ENCODE data around the gene FLT3.
"Not testable (repeated sequence)": the region's sequence is repeated elsewhere in the genome, so short reads cannot be mapped to it uniquely, and the experiment has no call there.

Gene FLT3

DNA sequence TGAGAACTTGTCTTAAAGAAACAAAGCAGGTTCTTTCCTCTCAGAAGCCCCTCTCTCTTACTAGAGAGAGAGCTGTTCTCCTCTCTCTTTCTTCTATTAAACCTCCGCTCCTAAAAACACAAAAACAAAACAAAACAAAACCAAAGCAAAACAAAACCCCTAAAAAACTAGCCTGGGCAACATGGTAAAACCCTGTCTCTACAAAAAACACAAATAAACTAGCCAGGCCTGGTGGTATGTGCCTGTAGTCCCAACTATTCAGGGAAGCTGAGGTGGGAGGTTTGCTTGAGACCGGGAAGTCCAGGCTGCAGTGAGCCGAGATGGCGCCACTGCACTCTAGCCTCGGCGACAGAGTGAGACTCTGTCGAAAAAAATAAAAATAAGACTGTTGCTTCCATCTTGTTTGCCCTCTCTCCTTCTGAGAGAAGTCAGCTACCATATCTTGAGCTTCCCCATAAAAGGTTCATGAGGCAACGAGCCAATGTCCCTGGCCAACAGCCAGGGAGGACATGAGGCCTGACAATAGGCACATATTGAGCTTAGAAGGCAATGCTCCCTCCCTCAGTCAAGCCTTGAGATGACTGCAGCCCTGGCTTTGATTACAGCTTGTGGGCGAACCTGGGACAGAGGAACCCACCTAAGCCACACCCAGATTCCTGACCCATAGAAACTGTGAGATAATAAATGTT, 17.5 kb upstream of the FLT3 start:
- no peaks in the 10 kb centered on the region for H3K9me3 ChIP-seq
- TF ChIP-seq, protein P1, sequence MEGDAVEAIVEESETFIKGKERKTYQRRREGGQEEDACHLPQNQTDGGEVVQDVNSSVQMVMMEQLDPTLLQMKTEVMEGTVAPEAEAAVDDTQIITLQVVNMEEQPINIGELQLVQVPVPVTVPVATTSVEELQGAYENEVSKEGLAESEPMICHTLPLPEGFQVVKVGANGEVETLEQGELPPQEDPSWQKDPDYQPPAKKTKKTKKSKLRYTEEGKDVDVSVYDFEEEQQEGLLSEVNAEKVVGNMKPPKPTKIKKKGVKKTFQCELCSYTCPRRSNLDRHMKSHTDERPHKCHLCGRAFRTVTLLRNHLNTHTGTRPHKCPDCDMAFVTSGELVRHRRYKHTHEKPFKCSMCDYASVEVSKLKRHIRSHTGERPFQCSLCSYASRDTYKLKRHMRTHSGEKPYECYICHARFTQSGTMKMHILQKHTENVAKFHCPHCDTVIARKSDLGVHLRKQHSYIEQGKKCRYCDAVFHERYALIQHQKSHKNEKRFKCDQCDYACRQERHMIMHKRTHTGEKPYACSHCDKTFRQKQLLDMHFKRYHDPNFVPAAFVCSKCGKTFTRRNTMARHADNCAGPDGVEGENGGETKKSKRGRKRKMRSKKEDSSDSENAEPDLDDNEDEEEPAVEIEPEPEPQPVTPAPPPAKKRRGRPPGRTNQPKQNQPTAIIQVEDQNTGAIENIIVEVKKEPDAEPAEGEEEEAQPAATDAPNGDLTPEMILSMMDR (IDR thresholded peaks at IDR 0.05), result no peak
- no peak overlapping the region for H3K27ac ChIP-seq

GRCh38 chr13:28116736-28117135, 16.4 kb upstream of the FLT3 start:
- Histone ChIP-seq H3K36me3 (no peaks in the 10 kb centered on the region), H3K27me3 (no peaks in the 10 kb centered on the region), H3K9me3 (no peaks in the 10 kb centered on the region), H3K27ac (no peak overlapping the region), H3K4me3 (ENCODE audit: low read depth in 1 of 2, low read length in 1 of 2) (no peak overlapping the region), H3K4me1 (ENCODE audit: control insufficient read depth in 1 of 2, insufficient read depth in 1 of 2, low read depth in 1 of 2, low read length in 1 of 2) (no peaks in the 10 kb centered on the region)
- TF ChIP-seq, protein P1 (IDR thresholded peaks at IDR 0.05), result no peak

More for the DNA sequence above, 17.5 kb upstream of the FLT3 start:
- Histone ChIP-seq H3K36me3 (no peaks in the 10 kb centered on the region), H3K4me1 (ENCODE audit: control insufficient read depth in 1 of 2, insufficient read depth in 1 of 2, low read depth in 1 of 2, low read length in 1 of 2) (no peaks in the 10 kb centered on the region), H3K27me3 (no peaks in the 10 kb centered on the region), H3K4me3 (ENCODE audit: low read depth in 1 of 2, low read length in 1 of 2) (no peak overlapping the region)

- H3K4me1 ChIP-seq (ENCODE audit: control insufficient read depth in 1 of 2, insufficient read depth in 1 of 2, low read depth in 1 of 2, low read length in 1 of 2), result peaks cover 0 to 11% of the 10 kb centered on the region in 2 experiments
- no peak overlapping the region for H3K27ac ChIP-seq
- TF ChIP-seq, protein P1 (IDR thresholded peaks at IDR 0.05), result no peak
- no peaks in the 10 kb centered on the region for H3K27me3 ChIP-seq
- H3K9me3 ChIP-seq, result no peaks in the 10 kb centered on the region
- H3K4me3 ChIP-seq (ENCODE audit: low read depth in 1 of 2, low read length in 1 of 2), result no peak overlapping the region
- H3K36me3 ChIP-seq, result no peaks in the 10 kb centered on the region
These were observed 10.0 kb upstream of the FLT3 start for GRCh38 chr13:28110414-28110813.

DNA sequence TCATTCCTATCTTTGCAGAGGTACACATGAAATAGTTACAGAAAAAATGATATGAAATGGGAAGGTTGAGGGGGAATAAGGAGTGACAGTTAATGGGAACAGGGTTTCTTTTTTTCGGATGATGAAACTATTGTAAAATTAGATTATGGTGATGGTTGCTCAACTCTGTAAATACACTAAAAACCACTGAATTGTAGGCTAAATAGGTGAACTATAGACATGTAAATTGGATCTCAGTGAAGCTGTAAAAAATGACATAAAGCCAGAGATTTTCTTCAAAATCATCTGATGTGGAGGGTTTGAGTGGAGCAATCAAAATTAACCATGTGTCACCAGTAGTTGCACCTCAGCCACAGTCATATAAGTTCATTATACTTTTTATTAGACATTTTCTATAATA, 6.6 kb upstream of the FLT3 start:
- H3K9me3 ChIP-seq, result no peaks in the 10 kb centered on the region
- H3K4me3 ChIP-seq (ENCODE audit: low read depth in 1 of 2, low read length in 1 of 2), result no peak overlapping the region
- H3K4me1 ChIP-seq (ENCODE audit: control insufficient read depth in 1 of 2, insufficient read depth in 1 of 2, low read depth in 1 of 2, low read length in 1 of 2), result peaks cover 0 to 11% of the 10 kb centered on the region in 2 experiments
- TF ChIP-seq, protein P1 (IDR thresholded peaks at IDR 0.05), result no peak
- peaks cover 14% of the 10 kb centered on the region for H3K27me3 ChIP-seq
- no peaks in the 10 kb centered on the region for H3K36me3 ChIP-seq
- no peak overlapping the region for H3K27ac ChIP-seq

- not testable (repeated sequence) for H3K27ac ChIP-seq; H3K4me3 ChIP-seq (ENCODE audit: low read depth in 1 of 2, low read length in 1 of 2); H3K9me3 ChIP-seq; H3K36me3 ChIP-seq
- Histone ChIP-seq H3K27me3 (peaks cover 63% of the 10 kb centered on the region), H3K4me1 (ENCODE audit: control insufficient read depth in 1 of 2, insufficient read depth in 1 of 2, low read depth in 1 of 2, low read length in 1 of 2) (peaks cover 15 to 25% of the 10 kb centered on the region in 2 experiments)
These were observed 1.5 kb upstream of the FLT3 start for GRCh38 chr13:28101886-28102285.

- Histone ChIP-seq H3K4me3 (ENCODE audit: low read depth in 1 of 2, low read length in 1 of 2) (peak overlapping the region; percentile 42 to 58), H3K27ac (no peak overlapping the region), H3K4me1 (ENCODE audit: control insufficient read depth in 1 of 2, insufficient read depth in 1 of 2, low read depth in 1 of 2, low read length in 1 of 2) (peaks cover 16 to 23% of the 10 kb centered on the region in 2 experiments), H3K27me3 (peaks cover 63% of the 10 kb centered on the region), H3K9me3 (no peaks in the 10 kb centered on the region), H3K36me3 (no peaks in the 10 kb centered on the region)
- TF ChIP-seq, protein P1 (IDR thresholded peaks at IDR 0.05), result no peak
These were observed 803 bp downstream of the FLT3 start for GRCh38 chr13:28099396-28100149.

All from neutrophil (primary cell).